Neutrophil (primary cell): ENCODE data around the gene PLEKHG3.
"Not testable (repeated sequence)": the region's sequence is repeated elsewhere in the genome, so short reads cannot be mapped to it uniquely, and the experiment has no call there.

Experiments
- H3K27ac ChIP-seq: fragments of 200-600 bp; sonication (generic); 2 replicates; pipeline ENCODE4 v1.5.1; 2016; ENCODE audit warnings: mild to moderate bottlenecking, moderate library complexity
- H3K27me3 ChIP-seq: fragments of 200-600 bp; sonication (generic); 2 replicates; pipeline ENCODE4 v1.6.0; 2016; ENCODE audit warnings: mild to moderate bottlenecking
- H3K36me3 ChIP-seq: fragments of 200-600 bp; sonication (generic); 2 replicates; pipeline ENCODE4 v1.5.1; 2017
- H3K4me1 ChIP-seq, 2 experiments: fragments of 200-600 bp in 1 of 2; sonication (generic) in 1 of 2; 1 replicate in 1 of 2; 2 replicates in 1 of 2; pipeline versions ENCODE4 v1.5.1 to v1.6.1; 2013 to 2016; ENCODE audit warnings: low read depth in 1 of 2, low read length in 1 of 2, mild to moderate bottlenecking in 1 of 2, moderate library complexity in 1 of 2; ENCODE audit not compliant: control insufficient read depth in 1 of 2, insufficient read depth in 1 of 2
- H3K4me3 ChIP-seq, 2 experiments: fragments of 200-600 bp in 1 of 2; sonication (generic) in 1 of 2; 1 replicate in 1 of 2; 2 replicates in 1 of 2; pipeline ENCODE4 v1.5.1; 2013 to 2016; ENCODE audit warnings: low read depth in 1 of 2, low read length in 1 of 2, mild to moderate bottlenecking in 1 of 2, moderate library complexity in 1 of 2
- H3K9me3 ChIP-seq: fragments of 200-600 bp; sonication (generic); 2 replicates; pipeline ENCODE4 v1.5.1; 2016
- CTCF ChIP-seq: fragments of 200-600 bp; sonication (generic); IDR thresholded peaks from 2 replicates; pipeline ENCODE4 v1.5.1; 2016; ENCODE audit warnings: antibody characterized with exemption

The PLEKHG3 gene

DNA sequence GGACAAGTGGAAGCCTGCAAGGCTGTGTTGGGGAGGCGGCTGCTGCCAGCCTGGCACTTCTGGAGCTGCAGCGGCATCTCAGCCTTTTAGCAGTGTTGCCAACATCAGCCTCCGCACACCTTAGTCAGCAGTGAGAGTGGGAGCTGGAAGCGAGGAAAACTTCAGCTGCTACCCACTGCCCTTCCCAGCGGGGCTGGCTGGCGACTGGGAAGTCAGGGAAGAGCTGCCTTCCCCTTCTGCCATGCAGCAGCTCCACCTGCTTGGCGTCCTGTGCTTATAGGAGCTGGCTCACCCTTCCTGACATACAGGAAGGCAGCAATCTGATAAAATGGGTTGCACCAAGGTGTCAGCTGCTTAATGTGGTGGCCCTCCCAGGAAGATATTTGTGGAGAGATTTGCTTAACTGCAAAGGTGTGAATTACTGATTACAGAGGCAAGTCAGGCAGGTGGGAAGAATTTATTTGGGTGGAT is 15.4 kb upstream of the PLEKHG3 start:
- Histone ChIP-seq H3K4me1 (peaks cover 41 to 43% of the 10 kb centered on the region in 2 experiments), H3K36me3 (no peaks in the 10 kb centered on the region), H3K27ac (peak overlapping the region; percentile 67), H3K27me3 (no peaks in the 10 kb centered on the region), H3K9me3 (no peaks in the 10 kb centered on the region), H3K4me3 (peak overlapping the region in 1 of 2 experiments; percentile 22)
- no peak for TF ChIP-seq CTCF

GRCh38 chr14:64689289-64689688 is 14.9 kb upstream of the PLEKHG3 start:
- Histone ChIP-seq H3K4me3 (no peak overlapping the region), H3K9me3 (no peaks in the 10 kb centered on the region), H3K27me3 (no peaks in the 10 kb centered on the region), H3K4me1 (peaks cover 46 to 47% of the 10 kb centered on the region in 2 experiments), H3K36me3 (no peaks in the 10 kb centered on the region), H3K27ac (peak overlapping the region; percentile 67)
- TF ChIP-seq CTCF: no peak

DNA sequence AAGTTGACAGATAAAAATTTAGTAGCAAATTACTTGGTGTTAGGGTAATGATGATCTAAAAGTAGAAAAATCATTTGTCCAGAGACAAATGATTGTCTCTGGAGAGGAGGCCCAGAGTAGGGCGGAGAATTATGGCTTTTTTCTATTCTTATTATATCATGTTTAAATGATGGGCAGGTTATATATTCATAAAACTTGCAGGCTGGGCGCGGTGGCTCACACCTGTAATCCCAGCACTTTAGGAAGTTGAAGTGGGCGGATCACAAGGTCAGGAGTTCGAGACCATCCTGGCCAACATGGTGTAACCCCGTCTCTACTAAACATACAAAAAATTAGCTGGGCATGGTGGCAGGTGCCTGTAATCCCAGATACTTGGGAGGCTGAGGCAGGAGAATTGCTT is 13.6 kb upstream of the PLEKHG3 start:
- H3K4me1 ChIP-seq: peaks cover 51 to 58% of the 10 kb centered on the region in 2 experiments
- H3K4me3 ChIP-seq, H3K9me3 ChIP-seq, H3K27me3 ChIP-seq, H3K27ac ChIP-seq, H3K36me3 ChIP-seq: not testable (repeated sequence)

DNA sequence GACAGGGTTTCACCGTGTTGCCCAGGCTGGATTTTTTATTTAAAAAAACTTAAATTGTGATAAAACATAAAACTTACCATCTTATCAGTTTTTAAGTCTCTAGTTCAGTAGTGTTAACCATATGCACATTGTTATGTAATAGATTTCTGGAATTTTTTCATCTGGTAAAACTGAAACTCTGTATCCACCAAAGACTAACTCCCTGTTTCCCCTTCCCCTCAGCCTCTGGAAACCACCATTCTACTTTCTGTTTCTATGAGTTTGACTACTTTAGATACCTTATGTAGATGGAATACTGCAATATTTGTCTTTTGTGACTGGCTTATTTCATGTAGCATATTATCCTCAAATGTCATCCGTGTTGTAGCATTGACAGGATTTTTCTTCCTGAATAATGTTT is 12.8 kb upstream of the PLEKHG3 start:
- H3K4me1 ChIP-seq: peaks cover 54 to 58% of the 10 kb centered on the region in 2 experiments
- no peak overlapping the region for H3K27ac ChIP-seq
- H3K27me3 ChIP-seq: no peaks in the 10 kb centered on the region
- H3K4me3 ChIP-seq: no peak overlapping the region
- no peaks in the 10 kb centered on the region for H3K36me3 ChIP-seq
- TF ChIP-seq CTCF: no peak
- H3K9me3 ChIP-seq: no peaks in the 10 kb centered on the region

DNA sequence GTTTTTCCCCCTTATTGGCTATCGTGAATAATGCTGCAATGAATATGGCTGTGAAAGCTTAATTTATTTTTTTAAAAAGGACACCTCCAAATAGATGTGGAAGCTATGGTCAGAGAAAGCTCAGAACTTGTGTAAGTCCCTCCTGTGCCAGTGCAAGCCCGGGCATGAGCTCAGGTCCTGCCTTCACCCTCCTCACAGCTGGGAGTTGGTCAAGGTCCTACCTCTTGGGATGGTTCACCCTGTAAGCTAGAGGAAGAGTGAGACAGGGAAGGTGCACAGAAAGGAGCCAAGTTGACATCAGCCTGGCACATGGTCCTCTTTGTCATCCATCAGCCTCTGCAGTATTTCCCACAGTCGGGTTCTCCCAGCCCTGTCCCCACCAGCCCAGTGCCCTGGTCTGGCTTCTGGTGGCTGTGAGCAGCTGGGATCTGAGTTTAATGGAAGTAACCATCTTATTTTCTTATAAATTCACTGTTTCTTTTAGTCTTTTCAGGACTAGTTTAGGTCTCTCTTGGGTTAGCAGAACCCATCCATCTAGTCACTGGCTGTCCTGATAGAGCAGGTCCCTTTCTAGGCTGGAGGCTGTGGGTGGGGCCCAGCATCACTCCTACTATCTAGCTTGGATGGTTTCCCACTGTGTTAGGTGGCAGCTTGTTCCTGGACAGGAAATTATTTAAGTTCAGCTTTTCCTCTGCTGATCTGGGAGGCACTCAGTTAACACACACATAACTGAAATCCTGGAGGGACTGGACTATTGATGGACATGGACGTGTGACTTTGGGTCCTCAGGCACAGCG is 11.8 kb upstream of the PLEKHG3 start:
- Histone ChIP-seq H3K36me3 (no peaks in the 10 kb centered on the region), H3K9me3 (no peaks in the 10 kb centered on the region), H3K27me3 (no peaks in the 10 kb centered on the region), H3K4me3 (no peak overlapping the region), H3K27ac (peak overlapping the region; percentile 70), H3K4me1 (peaks cover 57 to 61% of the 10 kb centered on the region in 2 experiments)
- no peak for TF ChIP-seq CTCF
